Activated CD8-positive, alpha-beta memory T cell treated with anti-CD3 and anti-CD28 coated beads, Interleukin-2, amount 50 U/mL, for 48 hours (primary cell): ENCODE data around the gene ASIC5.
"Not testable (repeated sequence)": the region's sequence is repeated elsewhere in the genome, so short reads cannot be mapped to it uniquely, and the experiment has no call there.

ENCODE experiments used
- DNase-seq: peaks from one replicate; pipeline ENCODE4 v3.0.0-alpha.2; 2020

Gene ASIC5

DNA sequence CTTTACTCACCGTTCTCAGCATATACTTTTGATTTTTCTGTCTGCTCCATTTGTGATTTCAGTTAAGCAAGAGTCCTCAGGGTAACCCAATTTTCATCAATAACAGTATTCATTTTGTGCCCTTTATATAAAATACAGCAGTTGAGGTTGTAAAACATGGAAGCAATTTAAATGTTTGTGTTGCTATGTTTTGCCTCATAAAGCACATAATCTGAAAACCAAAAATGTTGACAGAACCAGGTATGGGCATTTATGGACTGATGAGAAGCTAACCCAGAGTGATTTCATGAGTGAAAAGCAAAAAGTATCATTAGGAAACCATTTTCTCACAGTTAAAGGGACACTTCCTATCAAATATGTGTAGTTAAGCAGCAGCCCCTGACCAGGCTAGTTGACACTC lies at the start of gene ASIC5:
ASIC5 (minus strand) TSS at position 101 of the 400 bp plus-strand sequence; CDS start at position 50, 51 bp downstream.
- DNase-seq: no peak

DNA sequence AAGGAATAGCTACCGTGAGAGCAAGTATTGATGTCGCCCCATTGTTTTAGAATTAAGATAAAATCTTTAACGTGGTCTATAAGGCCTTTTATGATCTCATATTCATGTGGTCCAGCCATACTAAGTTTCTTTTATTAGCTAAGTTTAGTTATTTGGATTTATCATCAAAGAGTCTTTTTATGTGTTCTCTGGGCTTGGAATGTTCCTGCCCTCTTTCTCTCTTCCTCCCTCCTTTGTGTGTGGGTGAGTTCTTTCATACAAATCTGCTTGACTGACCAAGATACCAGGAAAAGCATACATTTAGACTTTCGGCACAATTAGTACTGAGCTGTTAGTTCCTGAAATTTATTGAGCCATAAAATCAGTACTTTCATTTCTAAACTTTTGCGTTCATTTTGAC lies 48.7 kb upstream of the ASIC5 start:
- no peak for DNase-seq

GRCh38 chr4:155911905-155912304 lies 45.8 kb upstream of the ASIC5 start:
- DNase-seq: no peak

DNA sequence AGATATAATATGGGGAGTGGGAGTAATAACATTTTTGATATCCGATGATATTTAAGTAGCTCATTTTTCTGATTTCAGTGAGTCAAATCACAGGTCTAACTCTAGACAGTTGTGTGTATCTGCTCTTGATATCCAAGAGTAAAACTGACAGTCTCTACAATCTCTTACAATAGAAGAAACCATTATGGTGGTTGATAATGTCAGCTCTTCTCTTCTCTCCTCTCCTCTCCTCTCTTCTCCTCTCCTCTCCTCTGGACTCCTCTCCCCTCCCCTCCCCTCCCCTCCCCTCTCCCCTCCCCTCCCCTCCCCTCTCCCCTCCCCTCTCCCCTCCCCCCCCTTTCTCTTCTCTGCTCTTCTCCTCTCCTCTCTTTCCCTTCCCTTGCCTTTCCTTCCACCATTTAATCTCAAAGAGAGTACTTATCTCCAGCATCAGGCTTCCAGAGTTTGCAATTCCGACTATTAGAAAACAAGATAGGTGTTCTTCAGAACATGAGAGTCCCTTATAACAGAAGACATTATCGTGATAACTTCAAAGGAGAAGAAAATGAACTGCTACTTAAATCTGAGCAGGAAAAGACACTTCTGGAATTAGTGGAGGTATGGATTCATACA lies 43.6 kb upstream of the ASIC5 start:
- DNase-seq: no peak

GRCh38 chr4:155908187-155909139 lies 42.4 kb upstream of the ASIC5 start:
- DNase-seq: no peak

- no peak for DNase-seq
These were observed 41.5 kb upstream of the ASIC5 start for GRCh38 chr4:155907556-155907955.

DNA sequence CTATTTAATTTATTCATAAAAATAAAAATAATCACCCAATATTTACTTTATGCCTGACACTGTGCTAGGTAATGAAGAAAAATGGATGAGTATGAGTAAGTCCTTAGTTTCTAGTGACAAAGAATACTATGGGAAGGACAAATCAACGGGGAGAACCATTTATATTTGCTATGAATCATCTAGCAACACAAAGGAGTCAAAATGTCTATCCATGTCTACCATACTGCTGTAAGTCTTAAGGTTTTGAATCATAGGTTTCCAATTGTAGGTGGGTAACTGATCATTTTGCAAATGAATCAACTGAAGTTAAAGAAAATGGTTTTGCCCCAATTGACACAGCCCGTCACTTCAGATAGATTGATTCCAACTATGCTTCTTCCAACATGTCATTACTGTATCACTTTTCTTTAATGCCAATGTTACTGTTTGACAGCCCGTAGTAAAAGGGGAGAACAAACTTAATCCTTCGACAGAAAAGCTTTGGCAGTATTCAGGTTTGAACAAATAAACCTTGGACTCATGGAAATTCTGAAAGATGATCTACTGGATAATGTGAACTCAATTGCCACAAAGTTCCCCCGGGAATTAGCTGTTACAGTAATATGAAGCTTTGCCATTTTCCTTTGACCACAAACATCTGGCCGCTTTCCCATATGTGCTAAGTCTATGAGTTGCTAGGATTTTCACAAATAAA lies 40.6 kb upstream of the ASIC5 start:
- no peak for DNase-seq

DNA sequence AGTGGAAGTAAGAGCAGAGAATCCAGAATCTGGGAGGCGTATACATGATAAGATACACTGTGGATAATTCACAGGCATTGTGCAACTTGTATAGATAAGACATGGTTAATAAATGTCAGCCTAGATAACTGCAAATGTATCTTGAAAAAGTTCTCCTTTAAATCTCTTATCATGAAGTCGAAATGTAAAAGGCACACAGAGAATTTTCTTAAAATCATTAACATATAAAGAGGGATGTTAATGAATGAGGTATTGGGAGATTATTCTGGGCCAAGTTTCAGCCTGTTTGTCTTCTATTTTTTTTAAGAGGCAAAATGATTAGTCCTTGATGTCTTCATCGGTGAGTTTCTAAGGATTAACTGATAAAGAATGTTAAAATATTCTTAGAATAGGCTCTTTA lies 38.3 kb upstream of the ASIC5 start:
- DNase-seq: no peak

GRCh38 chr4:155903453-155903852 lies 37.4 kb upstream of the ASIC5 start, which contains the start of gene TDO2:
Gene TDO2, plus strand, starts transcription at chr4:155903696. Its CDS starts 63 bp downstream, at chr4:155903759.
- no peak for DNase-seq

GRCh38 chr4:155901013-155901412 lies 34.9 kb upstream of the ASIC5 start:
- DNase-seq: no peak

DNA sequence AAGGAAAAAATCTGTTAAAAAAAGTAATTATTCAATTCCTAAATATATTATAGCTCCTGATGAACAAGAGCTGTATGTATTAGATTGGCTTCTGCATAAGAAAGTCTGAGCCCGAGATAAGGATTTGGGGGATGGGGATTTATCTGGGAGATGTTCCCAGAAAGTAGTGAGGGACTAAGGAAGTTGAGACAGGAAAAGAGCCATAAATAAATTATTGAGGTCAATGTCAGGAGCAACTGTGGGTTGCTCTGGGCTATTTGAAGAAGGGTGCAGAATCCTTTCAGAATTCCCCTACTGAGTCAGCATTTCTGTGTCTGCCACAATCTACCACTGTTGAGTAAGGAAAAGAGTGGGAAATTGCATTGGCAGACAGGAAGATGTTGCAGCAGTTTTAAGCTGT lies 34.3 kb upstream of the ASIC5 start:
- DNase-seq: no peak

- no peak for DNase-seq
These were observed 33.8 kb upstream of the ASIC5 start for GRCh38 chr4:155899891-155900290.

DNA sequence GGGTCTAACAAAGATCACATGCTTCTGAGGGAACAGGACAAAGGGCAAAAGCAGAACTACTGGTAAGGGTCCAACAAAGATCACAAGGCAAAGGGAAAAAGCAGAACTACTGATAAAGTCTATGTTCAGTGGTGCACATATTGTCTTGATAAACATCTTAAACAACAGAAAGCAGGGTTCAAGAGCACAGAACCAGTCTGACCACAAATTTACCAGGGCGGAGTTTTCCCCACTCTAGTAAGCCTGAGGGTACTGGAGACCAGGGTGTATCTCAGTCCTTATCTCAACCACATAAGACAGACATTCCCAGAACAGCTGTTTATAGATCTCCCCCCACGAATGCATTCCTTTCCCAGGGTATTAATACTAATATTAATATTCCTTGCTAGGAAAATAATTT lies 32.3 kb upstream of the ASIC5 start:
- DNase-seq: not testable (repeated sequence)

- DNase-seq: no peak
These were observed 25.0 kb upstream of the ASIC5 start for GRCh38 chr4:155891058-155891457.

GRCh38 chr4:155889946-155890345 lies 23.9 kb upstream of the ASIC5 start:
- DNase-seq: no peak

GRCh38 chr4:155889031-155889793 lies 23.1 kb upstream of the ASIC5 start:
- no peak for DNase-seq

GRCh38 chr4:155887847-155888570 lies 21.9 kb upstream of the ASIC5 start:
- DNase-seq: no peak

DNA sequence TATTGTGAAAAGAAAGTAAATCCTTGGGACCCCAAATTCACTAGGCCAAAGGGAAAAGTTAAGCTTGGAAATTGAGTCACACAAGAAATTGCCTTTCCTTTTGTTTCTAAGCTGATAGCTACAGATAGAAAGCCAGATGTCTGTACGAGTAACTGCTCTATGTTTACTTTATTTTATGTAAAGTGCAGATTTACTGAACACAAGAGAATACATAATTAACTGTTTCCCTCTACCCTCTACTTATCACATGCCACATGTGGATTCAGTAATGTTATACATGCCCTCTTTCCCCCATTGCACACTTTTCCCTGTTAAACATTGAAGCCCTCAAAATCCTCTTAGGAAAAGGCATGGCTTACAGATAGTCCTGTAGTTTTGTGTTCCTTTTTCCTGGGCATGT lies 21.0 kb upstream of the ASIC5 start:
- DNase-seq: no peak

DNA sequence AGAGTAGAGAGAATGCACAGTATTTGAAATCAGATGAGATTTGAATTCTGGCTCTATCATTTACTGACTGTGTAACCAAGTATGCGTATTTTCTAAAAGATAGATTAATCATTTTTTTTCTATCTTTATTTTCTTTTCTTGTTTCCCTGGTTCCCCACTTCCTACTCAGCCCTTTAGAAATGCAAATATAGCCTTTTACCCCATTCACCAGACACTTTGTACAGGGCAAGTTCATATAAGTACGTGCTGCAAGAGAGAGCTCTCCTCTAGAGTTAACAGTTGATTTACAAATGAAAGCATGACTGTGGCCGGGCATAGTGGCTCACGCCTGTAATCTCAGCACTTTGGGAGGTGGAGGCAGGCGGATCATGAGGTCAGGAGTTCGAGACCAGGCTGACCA lies 19.6 kb upstream of the ASIC5 start:
- no peak for DNase-seq

GRCh38 chr4:155883895-155884294 lies 17.8 kb upstream of the ASIC5 start:
- no peak for DNase-seq

- no peak for DNase-seq
These were observed 15.5 kb upstream of the ASIC5 start for GRCh38 chr4:155881555-155881954.

DNA sequence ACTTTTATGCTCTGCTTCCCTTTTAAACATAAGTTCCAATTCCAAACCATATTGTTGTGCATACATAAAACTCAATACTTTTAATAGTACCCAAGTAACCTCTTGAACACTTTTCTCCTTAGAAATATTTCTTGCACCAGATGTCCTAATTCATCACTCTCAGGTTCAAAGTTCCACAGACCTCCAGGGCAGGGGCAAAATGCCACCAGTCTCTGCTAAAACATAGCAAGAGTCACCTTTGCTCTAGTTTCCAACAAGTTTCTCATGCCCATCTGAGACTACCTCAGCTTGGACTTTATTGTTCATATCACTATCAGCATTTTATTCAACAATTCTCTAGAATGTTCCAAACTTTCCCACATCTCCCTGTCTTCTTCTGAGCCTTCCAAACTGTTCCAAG lies 13.7 kb upstream of the ASIC5 start:
- DNase-seq: no peak
